HepG2 (cell line): ENCODE measurements around the gene NOX3.

Experiments used
- ATF5 ChIP-seq: sonication (generic); formaldehyde crosslinking; IDR thresholded peaks from 2 replicates; pipeline ENCODE4 v1.4.0; 2020; ENCODE audit warnings: mild to moderate bottlenecking, low read depth, missing genetic modification reagents
- CTCF ChIP-seq: sonication (generic); formaldehyde crosslinking; IDR thresholded peaks from 2 replicates; pipeline ENCODE4 v1.5.0; 2020; ENCODE audit warnings: mild to moderate bottlenecking, missing genetic modification reagents, moderate library complexity
- E2F1 ChIP-seq: sonication (generic); formaldehyde crosslinking; IDR thresholded peaks from 2 replicates; pipeline ENCODE4 v1.5.0; 2020; ENCODE audit warnings: missing genetic modification reagents
- E2F2 ChIP-seq: sonication (generic); formaldehyde crosslinking; IDR thresholded peaks from 2 replicates; pipeline ENCODE4 v1.4.0; 2020; ENCODE audit warnings: missing genetic modification reagents, borderline replicate concordance
- ETV6 ChIP-seq: sonication (generic); formaldehyde crosslinking; conservative IDR thresholded peaks from 2 replicates; pipeline ENCODE4 v1.4.0; 2020; ENCODE audit warnings: missing genetic modification reagents
- EZH2 ChIP-seq: conservative IDR thresholded peaks from 2 replicates; pipeline ENCODE4 v1.6.1; 2012; ENCODE audit warnings: mild to moderate bottlenecking, low read depth, low read length, moderate library complexity
- FOSL1 ChIP-seq: sonication (generic); formaldehyde crosslinking; IDR thresholded peaks from 2 replicates; pipeline ENCODE4 v1.9.0; 2021; ENCODE audit warnings: missing genetic modification reagents, borderline replicate concordance
- HDAC6 ChIP-seq: fragments of 200-600 bp; sonication (generic); IDR thresholded peaks from 2 replicates; pipeline ENCODE4 v1.7.0; 2017; ENCODE audit warnings: mild to moderate bottlenecking, antibody characterized with exemption, low read length, low read depth
- NFKB2 ChIP-seq: sonication (generic); formaldehyde crosslinking; IDR thresholded peaks from 2 replicates; pipeline ENCODE4 v1.4.0; 2020; ENCODE audit warnings: missing genetic modification reagents, borderline replicate concordance
- ZNF777 ChIP-seq: sonication (generic); formaldehyde crosslinking; IDR thresholded peaks from 2 replicates; pipeline ENCODE4 v1.4.0; 2020; ENCODE audit warnings: missing genetic modification reagents

- TF ChIP-seq ZNF777 (CRISPR knock-in tag): no peak
- no peak for TF ChIP-seq FOSL1 (CRISPR knock-in tag)
- no peak for TF ChIP-seq CTCF (CRISPR knock-in tag)
- no peak for TF ChIP-seq NFKB2
- no peak for TF ChIP-seq ETV6 (CRISPR knock-in tag)
- no peak for TF ChIP-seq ATF5 (CRISPR knock-in tag)
- TF ChIP-seq E2F2 (CRISPR knock-in tag): no peak
- TF ChIP-seq E2F1 (CRISPR knock-in tag): no peak
- no peak for TF ChIP-seq HDAC6
- TF ChIP-seq EZH2: no peak
Observed at GRCh38 chr6:155371230-155371629, 84.4 kb downstream of the NOX3 start.
